ENCODE measurements around the gene NDOR1.

DNA sequence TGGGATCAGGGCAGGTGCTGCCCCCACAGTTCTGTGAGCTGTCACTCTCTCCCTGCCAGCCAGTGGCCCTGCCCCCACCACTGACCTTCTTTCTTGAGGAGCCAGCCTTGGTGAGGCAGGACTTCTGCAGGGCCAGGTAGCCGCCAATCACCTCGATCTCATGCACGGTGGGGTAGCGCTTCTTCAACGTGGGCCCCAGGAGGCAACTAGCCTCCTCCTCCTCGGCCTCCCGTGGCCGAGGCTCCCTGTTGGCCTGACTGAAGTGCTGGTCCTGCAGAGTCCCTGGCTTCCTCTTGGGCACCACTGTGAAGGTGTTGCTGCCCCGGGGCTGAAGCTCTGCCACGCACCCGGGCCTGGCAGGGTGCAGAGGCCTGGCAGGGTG lies 6.6 kb upstream of the NDOR1 start:
- TF ChIP-seq EZH2phosphoT487 (IDR thresholded peaks at IDR 0.05; ENCODE audit: insufficient read depth, low read depth) (no peak), EZH2 (IDR thresholded peaks at IDR 0.05; ENCODE audit: insufficient read depth, poor library complexity, severe bottlenecking) (no peak)

All from GM23248 (cell line).